Measurements from ENCODE around the gene UGT1A7. TPM values are rescaled to one million over a fixed set of nuclear protein-coding genes. Genes with fewer than 3 reads are reported as not detected.
"Not testable (repeated sequence)": the region's sequence is repeated elsewhere in the genome, so short reads cannot be mapped to it uniquely, and the experiment has no call there.

The UGT1A7 gene
- total RNA-seq: not detected

- DNase-seq: no peak
These were observed at the start of gene UGT1A7 for GRCh38 chr2:233681521-233682099. TSS of gene UGT1A7 (plus strand) at chr2:233681901. CDS start at chr2:233681938, 37 bp downstream.

DNA sequence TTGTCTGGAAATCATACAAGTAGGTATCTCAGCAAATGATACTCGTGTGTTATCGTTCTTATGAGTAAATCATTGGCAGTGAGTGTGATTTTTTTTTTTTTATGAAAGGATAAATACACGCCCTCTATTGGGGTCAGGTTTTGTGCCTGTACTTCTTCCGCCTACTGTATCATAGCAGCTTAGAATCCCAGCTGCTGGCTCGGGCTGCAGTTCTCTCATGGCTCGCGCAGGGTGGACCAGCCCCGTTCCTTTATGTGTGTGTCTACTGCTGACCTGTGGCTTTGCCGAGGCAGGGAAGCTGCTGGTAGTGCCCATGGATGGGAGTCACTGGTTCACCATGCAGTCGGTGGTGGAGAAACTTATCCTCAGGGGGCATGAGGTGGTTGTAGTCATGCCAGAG, 45.4 kb upstream of the UGT1A7 start, which contains the start of gene UGT1A10:
Gene UGT1A10, plus strand, starts transcription at position 143 of the 400 bp plus-strand sequence. Its CDS starts 75 bp downstream, at position 218.
- DNase-seq: not testable (repeated sequence)

DNA sequence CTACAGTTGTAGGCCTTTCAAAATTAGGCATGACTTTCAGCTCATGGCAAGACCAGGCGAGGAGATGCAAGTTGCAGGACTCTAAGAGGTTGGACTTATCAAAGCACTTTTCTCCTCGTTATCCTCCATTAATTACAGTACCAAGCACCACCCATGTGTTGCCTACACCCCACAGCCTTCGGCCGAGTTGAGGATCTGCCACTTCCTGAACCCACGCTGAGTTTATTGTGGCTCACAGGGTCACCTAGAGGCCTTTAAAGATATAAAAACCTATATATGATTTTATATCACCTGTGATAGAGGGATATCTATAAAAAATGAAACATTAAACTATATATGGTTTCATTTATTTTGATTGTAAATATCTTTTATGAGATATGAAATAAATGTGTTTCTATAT, 42.9 kb upstream of the UGT1A7 start:
- DNase-seq: no peak

GRCh38 chr2:233639860-233640259, 41.8 kb upstream of the UGT1A7 start:
- DNase-seq: no peak

GRCh38 chr2:233643128-233643527, 38.6 kb upstream of the UGT1A7 start:
- DNase-seq: no peak

DNA sequence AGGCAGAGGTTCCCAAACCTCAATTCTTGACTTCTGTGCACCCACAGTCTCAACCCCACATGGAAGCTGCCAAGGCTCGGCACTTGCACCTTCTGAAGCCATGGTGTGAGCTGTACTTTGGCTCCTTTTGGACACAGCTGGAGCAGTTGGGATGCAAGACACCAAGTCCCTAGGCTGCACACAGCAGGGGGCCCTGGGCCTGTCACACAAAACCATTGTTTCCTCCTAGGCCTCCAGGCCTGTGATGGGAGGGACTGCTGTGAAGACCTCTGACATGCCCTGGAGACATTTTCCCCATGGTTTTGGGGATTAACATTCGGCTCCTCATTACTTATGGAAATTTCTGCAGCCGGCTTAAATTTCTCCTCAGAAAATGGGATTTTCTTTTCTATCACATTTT, 35.7 kb upstream of the UGT1A7 start:
- DNase-seq: not testable (repeated sequence)

- no peak for DNase-seq
These were observed 30.7 kb upstream of the UGT1A7 start for GRCh38 chr2:233650981-233651380.

- no peak for DNase-seq
These were observed 30.3 kb upstream of the UGT1A7 start for GRCh38 chr2:233651430-233651829.

DNA sequence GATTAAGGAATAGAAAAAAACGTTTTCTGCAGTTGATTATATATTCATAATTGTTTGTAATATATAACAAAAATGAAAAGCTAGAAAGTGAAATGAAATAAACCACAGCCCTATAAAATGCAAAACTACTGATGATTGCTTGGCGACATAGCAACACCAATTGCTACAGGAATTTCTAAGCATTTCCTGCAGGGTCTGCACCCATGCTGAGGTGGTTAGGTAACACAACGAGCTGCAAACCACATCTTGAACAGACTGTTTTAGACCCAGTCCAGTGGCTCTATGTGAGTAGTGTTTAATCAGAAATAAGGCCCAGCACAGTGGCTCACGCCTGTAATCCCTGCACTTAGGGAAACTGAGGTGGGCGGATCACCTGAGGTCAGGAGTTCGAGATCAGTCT, 27.2 kb upstream of the UGT1A7 start:
- no peak for DNase-seq

DNA sequence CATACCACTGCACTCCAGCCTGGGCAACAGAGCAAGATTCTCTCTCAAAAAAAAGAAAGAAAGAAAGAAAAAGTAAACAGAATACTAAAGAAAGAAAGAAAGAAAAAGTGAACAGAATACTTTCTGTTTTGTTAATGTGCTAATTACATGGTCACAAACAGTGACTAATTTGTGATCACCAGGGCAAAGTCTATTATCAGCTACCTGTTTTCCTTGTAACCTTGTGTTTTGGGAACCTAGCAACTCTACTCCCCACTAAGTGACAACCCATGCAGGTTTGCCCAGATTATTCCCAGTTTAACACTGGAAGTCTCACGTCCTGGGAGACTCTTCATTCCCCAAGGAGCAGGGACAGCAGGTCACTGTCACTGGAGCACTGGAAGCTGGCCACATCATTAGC, 26.7 kb upstream of the UGT1A7 start:
- no peak for DNase-seq

DNA sequence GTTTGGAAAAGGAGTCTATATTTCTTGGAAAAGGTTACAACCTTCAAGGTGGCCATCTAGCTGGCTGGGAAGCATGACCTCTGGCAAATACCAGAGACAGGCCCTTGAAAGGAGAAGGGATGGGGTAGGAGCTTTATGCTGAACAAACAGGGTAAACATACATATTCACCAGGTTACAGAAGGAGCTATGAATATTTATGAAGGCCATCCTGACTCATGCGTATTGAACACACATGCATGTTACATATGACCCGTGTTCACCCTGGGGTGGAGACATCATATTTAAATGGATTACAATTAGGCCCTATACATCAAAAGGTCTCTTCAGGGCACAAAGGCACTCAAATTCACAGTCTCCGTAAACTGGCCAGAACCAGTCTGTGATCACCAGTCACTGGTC, 25.8 kb upstream of the UGT1A7 start:
- not testable (repeated sequence) for DNase-seq

DNA sequence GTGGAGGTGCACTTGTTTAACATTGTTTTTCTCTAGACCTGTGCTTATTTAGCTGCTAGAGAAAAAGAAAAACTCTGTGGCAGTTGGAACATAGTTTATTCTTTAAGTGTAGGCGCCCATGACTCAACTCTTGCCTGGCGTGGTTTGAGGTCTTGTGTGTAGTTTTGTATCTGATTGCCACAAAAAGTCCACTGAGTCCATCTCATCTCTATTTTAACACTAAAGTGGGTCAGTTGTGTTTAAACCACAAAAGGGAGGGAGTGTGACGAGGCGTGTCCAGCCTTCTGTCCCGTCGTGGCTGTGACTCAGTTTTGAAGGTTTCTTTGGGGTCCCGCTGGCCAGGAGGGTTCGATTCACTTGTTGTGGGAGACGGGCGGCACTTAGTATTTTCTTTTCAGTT, 25.3 kb upstream of the UGT1A7 start:
- no peak for DNase-seq

GRCh38 chr2:233658610-233659009, 23.1 kb upstream of the UGT1A7 start:
- no peak for DNase-seq

DNA sequence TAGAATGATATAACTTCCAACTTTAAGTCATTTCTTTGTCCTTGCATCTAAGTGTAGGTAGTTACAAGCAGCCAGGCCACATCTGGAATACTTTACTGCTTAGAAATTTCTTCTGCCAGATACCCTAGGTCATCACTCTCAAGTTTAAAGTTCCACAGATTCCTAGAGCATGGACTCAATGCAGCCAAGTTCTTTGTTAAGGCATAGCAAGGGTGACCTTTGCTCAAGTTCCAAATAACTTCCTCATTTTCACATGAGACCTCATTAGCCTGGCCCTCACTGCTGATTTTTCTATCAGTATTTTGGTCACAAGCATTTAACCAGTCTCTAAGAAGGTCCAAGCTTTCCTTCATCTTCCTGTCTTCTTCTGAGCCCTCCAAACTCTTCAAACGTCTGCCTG, 17.8 kb upstream of the UGT1A7 start:
- DNase-seq: no peak

DNA sequence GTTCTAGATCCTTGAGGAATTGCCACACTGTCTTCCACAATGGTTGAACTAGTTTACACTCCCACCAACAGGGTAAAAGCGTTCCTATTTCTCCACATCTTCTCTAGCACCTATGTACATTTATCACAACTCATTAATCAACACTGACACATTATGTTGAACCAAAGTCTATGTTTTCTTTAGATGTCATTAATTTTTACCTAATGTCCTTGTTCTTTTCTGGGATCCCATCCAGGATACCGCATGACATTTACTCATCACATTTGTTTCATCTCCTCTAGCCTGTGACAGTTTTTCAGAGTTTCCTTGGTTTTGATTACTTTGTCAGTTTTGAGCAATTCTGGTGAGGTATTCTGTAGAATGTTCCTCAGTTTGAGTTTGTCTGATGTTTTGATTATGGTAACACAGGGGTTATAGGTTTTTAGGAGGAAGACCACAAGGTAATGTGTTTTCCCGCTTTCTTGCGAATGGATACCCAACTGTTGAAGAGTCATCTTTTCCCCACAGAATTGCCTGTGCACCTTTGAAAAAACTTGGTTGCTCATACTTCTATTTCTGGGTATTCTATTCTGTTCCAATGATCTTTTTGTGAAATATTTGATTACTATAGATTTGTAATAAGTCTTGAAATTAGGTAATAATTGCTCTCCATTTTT, 13.0 kb upstream of the UGT1A7 start:
- no peak for DNase-seq

DNA sequence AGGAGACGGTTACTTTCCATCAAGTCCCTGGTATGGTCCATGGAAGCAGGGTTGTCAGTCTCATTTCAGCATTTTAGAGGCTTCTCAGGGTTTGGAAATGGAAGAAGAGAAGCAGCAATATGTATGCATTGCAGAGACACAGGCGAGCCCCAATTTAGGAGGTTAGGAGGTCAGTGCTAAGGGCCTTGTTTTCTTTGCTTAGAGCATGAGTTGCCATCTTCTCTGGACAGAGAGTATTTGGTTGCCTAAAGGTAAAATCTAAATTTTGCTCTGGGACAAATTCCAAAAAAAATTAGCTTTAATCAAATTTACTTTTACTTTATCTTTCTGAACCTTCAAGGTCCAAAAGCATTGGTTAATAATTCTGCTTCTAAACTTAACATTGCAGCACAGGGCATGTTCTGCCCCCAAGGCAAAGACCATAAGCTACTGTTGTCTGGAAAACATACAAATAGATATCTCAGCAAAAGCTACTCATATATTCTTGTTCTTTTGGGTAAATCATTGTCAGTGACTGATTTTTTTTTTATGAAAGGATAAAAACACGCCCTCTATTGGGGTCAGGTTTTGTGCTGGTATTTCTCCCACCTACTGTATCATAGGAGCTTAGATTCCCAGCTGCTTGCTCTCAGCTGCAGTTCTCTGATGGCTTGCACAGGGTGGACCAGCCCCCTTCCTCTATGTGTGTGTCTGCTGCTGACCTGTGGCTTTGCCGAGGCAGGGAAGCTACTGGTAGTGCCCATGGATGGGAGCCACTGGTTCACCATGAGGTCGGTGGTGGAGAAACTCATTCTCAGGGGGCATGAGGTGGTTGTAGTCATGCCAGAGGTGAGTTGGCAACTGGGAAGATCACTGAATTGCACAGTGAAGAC, 10.2 kb upstream of the UGT1A7 start, which contains the start of gene UGT1A9:
Gene UGT1A9, plus strand, starts transcription at position 609 of the 872 bp plus-strand sequence. Its CDS starts 37 bp downstream, at position 646.
- no peak for DNase-seq

- no peak for DNase-seq
These were observed 8.8 kb upstream of the UGT1A7 start for GRCh38 chr2:233672886-233673285.

GRCh38 chr2:233673896-233674295, 7.8 kb upstream of the UGT1A7 start:
- DNase-seq: no peak

GRCh38 chr2:233674314-233674713, 7.4 kb upstream of the UGT1A7 start:
- no peak for DNase-seq

DNA sequence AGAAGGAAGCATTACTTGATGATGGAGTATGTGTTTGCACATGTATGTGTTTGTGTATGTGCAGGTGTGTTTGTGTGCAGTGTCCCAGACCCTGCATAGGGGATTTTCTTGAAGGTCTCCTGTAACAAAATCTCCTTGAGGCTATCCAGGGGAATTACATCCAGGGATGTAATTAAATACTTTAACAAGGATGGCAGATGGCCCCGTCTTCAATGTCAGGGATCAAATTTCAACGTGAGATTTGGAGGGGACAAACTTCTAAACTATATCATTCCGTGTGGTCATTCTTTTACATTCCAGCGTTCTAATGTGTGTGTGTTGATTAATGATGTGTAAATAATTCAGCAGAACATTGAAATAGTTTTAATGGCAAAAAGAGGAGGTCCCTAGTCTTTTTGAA, 6.7 kb upstream of the UGT1A7 start:
- DNase-seq: no peak

- DNase-seq: no peak
These were observed 5.7 kb upstream of the UGT1A7 start for GRCh38 chr2:233676046-233676445.

GRCh38 chr2:233679196-233679595, 2.5 kb upstream of the UGT1A7 start:
- DNase-seq: no peak

GRCh38 chr2:233680361-233681045, 1.2 kb upstream of the UGT1A7 start:
- no peak for DNase-seq
